ENCODE results near the gene CLDN6. TPM values are rescaled to one million over a fixed set of nuclear protein-coding genes. Genes with fewer than 3 reads are reported as not detected.

Gene CLDN6
- total and polyA plus RNA-seq, 9 of the 15 experiments (the other 6 are each of a cell fraction or from before 2014, with no cell fraction given), result 0.22 to 0.75 (median 0.38) TPM; not detected in 3

- no peak; a peak in 1 of 4 replicates for TF ChIP-seq MAZ (CRISPR knock-in tag; conservative IDR thresholded peaks at IDR 0.05 in 1 of 2, IDR thresholded peaks at IDR 0.05 in 1 of 2)
- no peak for TF ChIP-seq DMBX1 (CRISPR knock-in tag; IDR thresholded peaks at IDR 0.05; ENCODE audit: borderline replicate concordance)
- no peak for TF ChIP-seq BRF1 (IDR thresholded peaks at IDR 0.05; ENCODE audit: borderline replicate concordance, extremely low read depth, insufficient read length)
- TF ChIP-seq FIP1L1 (IDR thresholded peaks at IDR 0.05; ENCODE audit: low read depth, low read length, poor library complexity, severe bottlenecking), result no peak
- TF ChIP-seq DPF2 (IDR thresholded peaks at IDR 0.05), result no peak; the same call in 1 of the 2 replicates
- no peak for TF ChIP-seq MEF2D (tag; conservative IDR thresholded peaks at IDR 0.05; ENCODE audit: low read depth)
- TF ChIP-seq, protein P1, sequence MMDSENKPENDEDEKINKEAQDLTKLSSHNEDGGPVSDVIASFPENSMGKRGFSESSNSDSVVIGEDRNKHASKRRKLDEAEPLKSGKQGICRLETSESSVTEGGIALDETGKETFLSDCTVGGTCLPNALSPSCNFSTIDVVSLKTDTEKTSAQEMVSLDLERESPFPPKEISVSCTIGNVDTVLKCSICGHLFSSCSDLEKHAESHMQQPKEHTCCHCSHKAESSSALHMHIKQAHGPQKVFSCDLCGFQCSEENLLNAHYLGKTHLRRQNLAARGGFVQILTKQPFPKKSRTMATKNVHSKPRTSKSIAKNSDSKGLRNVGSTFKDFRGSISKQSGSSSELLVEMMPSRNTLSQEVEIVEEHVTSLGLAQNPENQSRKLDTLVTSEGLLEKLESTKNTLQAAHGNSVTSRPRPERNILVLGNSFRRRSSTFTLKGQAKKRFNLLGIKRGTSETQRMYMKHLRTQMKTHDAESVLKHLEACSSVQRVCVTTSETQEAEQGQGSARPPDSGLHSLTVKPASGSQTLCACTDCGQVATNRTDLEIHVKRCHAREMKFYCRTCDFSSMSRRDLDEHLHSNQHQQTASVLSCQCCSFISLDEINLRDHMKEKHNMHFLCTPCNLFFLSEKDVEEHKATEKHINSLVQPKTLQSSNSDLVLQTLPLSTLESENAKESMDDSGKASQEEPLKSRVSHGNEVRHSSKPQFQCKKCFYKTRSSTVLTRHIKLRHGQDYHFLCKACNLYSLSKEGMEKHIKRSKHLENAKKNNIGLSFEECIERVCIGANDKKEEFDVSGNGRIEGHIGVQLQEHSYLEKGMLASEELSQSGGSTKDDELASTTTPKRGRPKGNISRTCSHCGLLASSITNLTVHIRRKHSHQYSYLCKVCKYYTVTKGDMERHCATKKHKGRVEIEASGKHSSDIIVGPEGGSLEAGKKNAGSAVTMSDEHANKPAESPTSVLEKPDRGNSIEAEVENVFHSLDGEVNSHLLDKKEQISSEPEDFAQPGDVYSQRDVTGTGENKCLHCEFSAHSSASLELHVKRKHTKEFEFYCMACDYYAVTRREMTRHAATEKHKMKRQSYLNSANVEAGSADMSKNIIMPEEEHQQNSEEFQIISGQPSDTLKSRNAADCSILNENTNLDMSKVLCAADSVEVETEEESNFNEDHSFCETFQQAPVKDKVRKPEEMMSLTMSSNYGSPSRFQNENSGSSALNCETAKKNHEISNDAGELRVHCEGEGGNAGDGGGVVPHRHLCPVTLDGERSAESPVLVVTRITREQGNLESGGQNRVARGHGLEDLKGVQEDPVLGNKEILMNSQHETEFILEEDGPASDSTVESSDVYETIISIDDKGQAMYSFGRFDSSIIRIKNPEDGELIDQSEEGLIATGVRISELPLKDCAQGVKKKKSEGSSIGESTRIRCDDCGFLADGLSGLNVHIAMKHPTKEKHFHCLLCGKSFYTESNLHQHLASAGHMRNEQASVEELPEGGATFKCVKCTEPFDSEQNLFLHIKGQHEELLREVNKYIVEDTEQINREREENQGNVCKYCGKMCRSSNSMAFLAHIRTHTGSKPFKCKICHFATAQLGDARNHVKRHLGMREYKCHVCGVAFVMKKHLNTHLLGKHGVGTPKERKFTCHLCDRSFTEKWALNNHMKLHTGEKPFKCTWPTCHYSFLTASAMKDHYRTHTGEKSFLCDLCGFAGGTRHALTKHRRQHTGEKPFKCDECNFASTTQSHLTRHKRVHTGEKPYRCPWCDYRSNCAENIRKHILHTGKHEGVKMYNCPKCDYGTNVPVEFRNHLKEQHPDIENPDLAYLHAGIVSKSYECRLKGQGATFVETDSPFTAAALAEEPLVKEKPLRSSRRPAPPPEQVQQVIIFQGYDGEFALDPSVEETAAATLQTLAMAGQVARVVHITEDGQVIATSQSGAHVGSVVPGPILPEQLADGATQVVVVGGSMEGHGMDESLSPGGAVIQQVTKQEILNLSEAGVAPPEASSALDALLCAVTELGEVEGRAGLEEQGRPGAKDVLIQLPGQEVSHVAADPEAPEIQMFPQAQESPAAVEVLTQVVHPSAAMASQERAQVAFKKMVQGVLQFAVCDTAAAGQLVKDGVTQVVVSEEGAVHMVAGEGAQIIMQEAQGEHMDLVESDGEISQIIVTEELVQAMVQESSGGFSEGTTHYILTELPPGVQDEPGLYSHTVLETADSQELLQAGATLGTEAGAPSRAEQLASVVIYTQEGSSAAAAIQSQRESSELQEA (IDR thresholded peaks at IDR 0.05; ENCODE audit: low read depth), result no peak
- TF ChIP-seq ETV6 (IDR thresholded peaks at IDR 0.05; ENCODE audit: borderline replicate concordance in 1 of 2, low read depth in 2 of 2, low read length in 1 of 2), result no peak
- no peak for TF ChIP-seq ETV6 (CRISPR knock-in tag; IDR thresholded peaks at IDR 0.05; ENCODE audit: borderline replicate concordance)
- no peak for TF ChIP-seq POLR2B (IDR thresholded peaks at IDR 0.05; ENCODE audit: low read depth, partially characterized antibody)
- no peak for TF ChIP-seq YY1 (IDR thresholded peaks at IDR 0.05; ENCODE audit: borderline replicate concordance in 1 of 3, control insufficient read depth in 1 of 3, extremely low read depth in 1 of 3, insufficient read depth in 3 of 3, insufficient read length in 1 of 3, insufficient replicate concordance in 2 of 3, low read depth in 1 of 3, low read length in 2 of 3)
- TF ChIP-seq HCFC1 (IDR thresholded peaks at IDR 0.05; ENCODE audit: low read depth, low read length), result no peak
- TF ChIP-seq CBFA2T3 (IDR thresholded peaks at IDR 0.05), result no peak; the same call in 1 of the 2 replicates
- no peak for TF ChIP-seq CSDE1 (IDR thresholded peaks at IDR 0.05)
- TF ChIP-seq KDM1A (IDR thresholded peaks at IDR 0.05), result 0 out of 4 replicates have a peak, but pooled peaks have one; percentile 18 to 21
- TF ChIP-seq PATZ1 (CRISPR knock-in tag; IDR thresholded peaks at IDR 0.05; ENCODE audit: borderline replicate concordance), result no peak
- no peak for TF ChIP-seq NCOA2 (IDR thresholded peaks at IDR 0.05; ENCODE audit: partially characterized antibody in 2 of 2)
Measured at GRCh38 chr16:3019594-3020246, 1.7 kb upstream of the CLDN6 start (continued).

Measured in K562 (cell line).